Measurements from ENCODE around the gene U2SURP.
"Not testable (repeated sequence)": the region's sequence is repeated elsewhere in the genome, so short reads cannot be mapped to it uniquely, and the experiment has no call there.

Gene U2SURP

DNA sequence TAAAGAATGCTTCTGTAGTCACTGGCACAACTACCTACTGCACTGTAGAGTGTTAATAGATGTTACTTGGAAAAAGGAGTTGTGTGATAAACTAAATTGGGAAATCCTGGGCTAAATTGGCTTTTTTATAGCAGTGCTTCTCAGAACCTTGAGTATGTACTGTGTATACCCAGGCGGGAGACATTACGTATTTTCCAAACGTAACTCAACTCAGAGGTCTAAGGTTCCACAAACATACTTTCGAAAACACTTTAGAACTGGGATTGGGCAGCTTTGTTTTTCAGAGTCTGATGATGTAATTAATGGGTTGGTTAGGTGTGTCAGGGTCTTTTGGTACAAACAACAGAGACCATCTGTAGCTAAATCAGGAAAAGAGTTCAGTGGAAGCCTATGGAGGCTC is 64.7 kb downstream of the U2SURP start:
- no peak overlapping the region for H3K27ac ChIP-seq
- TF ChIP-seq, protein P1, sequence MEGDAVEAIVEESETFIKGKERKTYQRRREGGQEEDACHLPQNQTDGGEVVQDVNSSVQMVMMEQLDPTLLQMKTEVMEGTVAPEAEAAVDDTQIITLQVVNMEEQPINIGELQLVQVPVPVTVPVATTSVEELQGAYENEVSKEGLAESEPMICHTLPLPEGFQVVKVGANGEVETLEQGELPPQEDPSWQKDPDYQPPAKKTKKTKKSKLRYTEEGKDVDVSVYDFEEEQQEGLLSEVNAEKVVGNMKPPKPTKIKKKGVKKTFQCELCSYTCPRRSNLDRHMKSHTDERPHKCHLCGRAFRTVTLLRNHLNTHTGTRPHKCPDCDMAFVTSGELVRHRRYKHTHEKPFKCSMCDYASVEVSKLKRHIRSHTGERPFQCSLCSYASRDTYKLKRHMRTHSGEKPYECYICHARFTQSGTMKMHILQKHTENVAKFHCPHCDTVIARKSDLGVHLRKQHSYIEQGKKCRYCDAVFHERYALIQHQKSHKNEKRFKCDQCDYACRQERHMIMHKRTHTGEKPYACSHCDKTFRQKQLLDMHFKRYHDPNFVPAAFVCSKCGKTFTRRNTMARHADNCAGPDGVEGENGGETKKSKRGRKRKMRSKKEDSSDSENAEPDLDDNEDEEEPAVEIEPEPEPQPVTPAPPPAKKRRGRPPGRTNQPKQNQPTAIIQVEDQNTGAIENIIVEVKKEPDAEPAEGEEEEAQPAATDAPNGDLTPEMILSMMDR (IDR thresholded peaks at IDR 0.05) = no peak
- H3K36me3 ChIP-seq = peaks cover 0 to 9% (median 0%) of the 10 kb centered on the region in 3 donors
- intact Hi-C loops (cut with DNase I; ENCODE audit: low total_unique reads) = no loop called here
- H3K4me1 ChIP-seq = peaks cover 0 to 17% (median 4%) of the 10 kb centered on the region in 4 donors
- no peaks in the 10 kb centered on the region for H3K27me3 ChIP-seq
- DNase-seq = no peak
- H3K4me3 ChIP-seq = no peak overlapping the region
- no peaks in the 10 kb centered on the region for H3K9me3 ChIP-seq

DNA sequence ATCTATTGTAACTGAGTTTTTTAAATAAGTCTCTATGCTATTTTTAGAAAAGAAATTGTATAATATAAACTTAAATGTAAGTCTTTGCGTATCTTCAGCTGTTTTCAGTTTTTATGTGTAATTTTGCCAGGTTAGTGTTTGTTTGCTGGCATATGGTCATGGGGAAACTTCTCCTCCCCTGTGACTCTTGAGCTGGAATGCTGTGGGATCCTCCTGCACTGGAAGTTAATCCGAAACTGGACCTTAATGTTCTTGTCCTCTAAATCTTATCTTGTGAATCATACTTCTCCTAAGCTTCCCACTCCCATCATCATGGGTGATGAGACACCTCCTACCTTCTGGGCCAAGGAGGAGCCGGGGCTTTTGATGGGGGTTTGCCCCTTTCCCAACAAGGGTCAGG is 65.8 kb downstream of the U2SURP start:
- H3K27ac ChIP-seq = no peak overlapping the region
- intact Hi-C loops (cut with DNase I; ENCODE audit: low total_unique reads) = no loop called here
- DNase-seq = no peak
- TF ChIP-seq, protein P1 (IDR thresholded peaks at IDR 0.05) = no peak
- H3K9me3 ChIP-seq = no peaks in the 10 kb centered on the region
- H3K36me3 ChIP-seq = no peaks in the 10 kb centered on the region
- no peak overlapping the region for H3K4me3 ChIP-seq
- peaks cover 0 to 17% (median 4%) of the 10 kb centered on the region in 4 donors for H3K4me1 ChIP-seq
- H3K27me3 ChIP-seq = no peaks in the 10 kb centered on the region

DNA sequence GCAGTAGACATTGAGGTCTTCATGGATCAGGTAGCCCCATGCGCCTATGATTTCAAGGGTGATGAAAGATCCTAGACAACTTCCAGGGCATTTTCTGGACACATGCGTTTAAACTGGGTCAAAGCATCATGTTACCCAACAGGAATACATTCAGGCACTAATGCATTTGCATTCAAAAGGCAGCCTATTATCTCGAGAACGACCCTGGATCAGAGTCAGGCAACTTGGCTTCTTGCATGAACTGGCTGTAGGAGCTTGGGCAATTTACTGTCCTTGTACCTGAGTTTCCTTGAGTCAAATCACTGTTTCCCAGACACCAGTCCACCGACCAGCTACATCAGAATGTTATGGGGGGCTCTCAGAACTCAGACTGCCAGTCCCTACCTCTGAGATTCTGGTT is 66.7 kb downstream of the U2SURP start:
- Histone ChIP-seq H3K4me3 (no peak overlapping the region), H3K9me3 (no peaks in the 10 kb centered on the region), H3K27ac (no peak overlapping the region), H3K36me3 (no peaks in the 10 kb centered on the region), H3K4me1 (peaks cover 0 to 17% (median 4%) of the 10 kb centered on the region in 4 donors), H3K27me3 (no peaks in the 10 kb centered on the region)
- intact Hi-C loops (cut with DNase I; ENCODE audit: low total_unique reads) = no loop called here
- TF ChIP-seq, protein P1 (IDR thresholded peaks at IDR 0.05) = no peak
- DNase-seq = no peak

DNA sequence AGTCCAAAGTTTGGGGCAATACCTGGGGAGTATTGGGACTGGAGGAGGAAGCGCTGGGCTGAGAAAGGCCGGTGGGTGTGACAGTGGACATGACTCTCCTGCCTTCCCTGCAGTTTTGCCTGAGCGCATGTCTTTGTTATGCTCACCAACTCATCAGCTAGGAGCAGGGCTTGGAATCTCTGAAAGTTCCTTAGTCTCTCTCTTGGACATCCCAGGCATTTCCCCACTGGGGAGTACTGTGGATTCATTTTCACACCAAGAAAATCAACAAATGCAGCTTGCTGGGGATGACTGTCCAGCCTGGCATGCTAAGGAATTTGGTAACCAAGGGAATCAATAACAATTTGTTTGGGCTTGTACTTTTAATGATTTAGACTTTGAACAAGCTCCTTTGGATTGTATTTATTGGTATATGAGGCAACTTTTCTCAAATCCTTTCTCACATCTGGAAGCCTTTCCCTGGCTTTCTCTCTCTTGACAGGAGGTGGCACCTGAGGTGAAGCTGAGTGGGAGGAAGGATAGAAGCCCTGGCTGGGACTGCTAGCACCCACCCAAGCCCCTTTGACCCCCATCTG is 69.7 kb downstream of the U2SURP start:
- H3K4me3 ChIP-seq = no peak overlapping the region
- peaks cover 0 to 12% (median 1%) of the 10 kb centered on the region in 4 donors for H3K4me1 ChIP-seq
- no peaks in the 10 kb centered on the region for H3K27me3 ChIP-seq
- TF ChIP-seq, protein P1 (IDR thresholded peaks at IDR 0.05) = no peak
- no peak for DNase-seq
- H3K36me3 ChIP-seq = no peaks in the 10 kb centered on the region
- intact Hi-C loops (cut with DNase I; ENCODE audit: low total_unique reads) = no loop called here
- H3K9me3 ChIP-seq = no peaks in the 10 kb centered on the region
- no peak overlapping the region for H3K27ac ChIP-seq

DNA sequence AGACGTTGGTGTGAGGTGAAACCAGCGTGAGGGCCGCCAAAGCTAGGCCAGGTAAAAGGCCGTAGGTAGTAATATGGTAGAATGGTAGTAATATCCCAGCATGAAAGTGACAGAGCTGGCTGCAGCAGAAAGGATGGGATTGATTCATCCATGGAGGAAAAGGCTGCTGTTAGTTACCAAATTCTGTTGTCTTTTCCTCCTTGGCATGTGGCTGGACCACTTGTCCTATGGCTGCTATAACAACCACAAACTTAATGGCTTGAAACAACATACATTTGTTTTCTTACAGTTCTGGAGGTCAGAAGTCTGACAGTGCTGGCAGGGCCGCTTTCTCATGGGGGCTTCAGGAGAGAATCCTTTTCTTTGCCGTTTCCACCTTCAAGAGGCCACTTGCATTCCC is 70.4 kb downstream of the U2SURP start:
- Histone ChIP-seq H3K27ac (no peak overlapping the region), H3K9me3 (no peaks in the 10 kb centered on the region), H3K4me1 (peaks cover 0 to 7% (median 0%) of the 10 kb centered on the region in 4 donors), H3K27me3 (no peaks in the 10 kb centered on the region), H3K4me3 (no peak overlapping the region), H3K36me3 (no peaks in the 10 kb centered on the region)
- DNase-seq = no peak
- TF ChIP-seq, protein P1 (IDR thresholded peaks at IDR 0.05) = no peak
- intact Hi-C loops (cut with DNase I; ENCODE audit: low total_unique reads) = no loop called here

DNA sequence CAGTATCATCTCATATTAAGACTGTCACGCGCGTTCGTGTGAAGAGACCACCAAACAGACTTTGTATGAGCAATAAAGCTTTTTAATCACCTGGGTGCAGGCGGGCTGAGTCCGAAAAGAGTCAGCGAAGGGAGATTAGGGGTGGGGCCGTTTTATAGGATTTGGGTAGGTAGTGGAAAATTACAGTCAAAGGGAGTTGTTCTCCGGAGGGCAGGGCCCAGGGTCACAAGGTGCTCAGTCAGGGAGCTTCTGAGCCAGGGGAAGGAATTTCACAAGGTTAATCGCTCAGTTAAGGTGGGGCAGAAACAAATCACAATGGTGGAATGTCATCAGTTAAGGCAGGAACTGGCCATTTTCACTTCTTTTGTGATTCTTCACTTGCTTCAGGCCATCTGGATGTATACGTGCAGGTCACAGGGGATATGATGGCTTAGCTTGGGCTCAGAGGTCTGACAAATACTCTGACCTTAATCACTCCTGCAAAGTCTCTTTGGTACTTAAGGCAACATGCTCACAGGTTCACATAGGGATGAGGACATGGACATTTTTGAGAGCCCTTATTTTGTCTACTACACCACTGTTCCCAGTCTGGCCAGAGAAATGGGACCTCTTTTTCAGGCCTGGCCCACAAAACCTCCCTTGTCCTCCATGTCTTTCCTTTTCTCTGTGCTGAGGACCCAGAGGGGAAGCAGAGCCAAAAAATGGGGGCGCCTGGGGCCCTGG is 71.1 kb downstream of the U2SURP start:
- H3K36me3 ChIP-seq; DNase-seq; intact Hi-C loops (cut with DNase I; ENCODE audit: low total_unique reads); H3K27me3 ChIP-seq; H3K4me1 ChIP-seq; H3K27ac ChIP-seq; H3K9me3 ChIP-seq; H3K4me3 ChIP-seq: not testable (repeated sequence)

DNA sequence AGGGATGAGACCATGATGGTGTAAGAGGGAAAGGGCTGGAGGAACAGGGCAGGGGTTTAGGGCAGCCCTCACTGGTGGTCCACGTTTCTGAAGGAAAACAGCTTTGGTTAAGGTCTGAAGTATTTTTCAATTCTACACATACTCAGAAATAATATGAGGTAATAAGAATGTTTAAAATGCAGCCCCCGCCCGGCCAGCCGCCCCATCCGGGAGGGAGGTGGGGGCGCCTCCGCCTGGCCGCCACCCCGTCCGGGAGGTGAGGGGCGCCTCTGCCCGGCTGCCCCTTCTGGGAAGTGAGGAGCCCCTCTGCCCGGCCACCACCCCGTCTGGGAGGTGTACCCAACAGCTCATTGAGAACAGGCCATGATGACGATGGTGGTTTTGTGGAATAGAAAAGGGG is 72.2 kb downstream of the U2SURP start:
- intact Hi-C loops (cut with DNase I; ENCODE audit: low total_unique reads); H3K4me3 ChIP-seq; H3K4me1 ChIP-seq; DNase-seq; H3K36me3 ChIP-seq; H3K27ac ChIP-seq; H3K27me3 ChIP-seq; H3K9me3 ChIP-seq: not testable (repeated sequence)

DNA sequence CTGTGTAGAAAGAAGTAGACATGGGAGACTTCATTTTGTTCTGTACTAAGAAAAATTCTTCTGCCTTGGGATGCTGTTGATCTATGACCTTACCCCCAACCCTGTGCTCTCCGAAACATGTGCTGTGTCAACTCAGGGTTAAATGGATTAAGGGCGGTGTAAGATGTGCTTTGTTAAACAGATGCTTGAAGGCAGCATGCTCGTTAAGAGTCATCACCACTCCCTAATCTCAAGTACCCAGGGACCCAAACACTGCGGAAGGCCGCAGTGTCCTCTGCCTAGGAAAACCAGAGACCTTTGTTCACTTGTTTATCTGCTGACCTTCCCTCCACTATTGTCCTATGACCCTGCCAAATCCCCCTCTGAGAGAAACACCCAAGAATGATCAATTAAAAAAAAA is 72.6 kb downstream of the U2SURP start:
- intact Hi-C loops (cut with DNase I; ENCODE audit: low total_unique reads); H3K36me3 ChIP-seq; H3K27ac ChIP-seq; H3K4me3 ChIP-seq; H3K4me1 ChIP-seq; H3K9me3 ChIP-seq; H3K27me3 ChIP-seq; DNase-seq: not testable (repeated sequence)

Measured in tibial artery (tissue), 4 donors.